Panc1 (cell line): ENCODE measurements around the gene ENOX1. TPM values are rescaled to one million over a fixed set of nuclear protein-coding genes. Genes with fewer than 3 reads are reported as not detected.

Experiments used
- ATAC-seq: fragments of 200-7000 bp; cut with Tn5 transposase; 2 replicates; pipeline ENCODE4 v1.9.1; 2020; ENCODE audit warnings: mild to moderate bottlenecking, moderate library complexity
- BruUV-seq: library from RNA; stranded (reverse); fragments of 400-500 nt; replicated peaks from 2 replicates; lab custom pipeline; 2021; lab: Mats Ljungman, UMichigan
- CTCF ChIA-PET: fragments of 300-600 bp; sonication (Branson Sonifier 250); formaldehyde crosslinking; loops from one replicate; lab custom pipeline; 2022; ENCODE audit warnings: antibody characterized with exemption; lab: Charles Lee
- POLR2A ChIA-PET: fragments of 300-600 bp; sonication (Branson Sonifier 250); formaldehyde crosslinking; loops from one replicate; lab custom pipeline; 2022; ENCODE audit warnings: antibody characterized with exemption; lab: Charles Lee
- DNase-seq: peaks from one replicate; pipeline ENCODE4 v3.0.0-alpha.2; 2010; ENCODE audit warnings: low read depth, low spot score
- H3K27ac ChIP-seq: 2 replicates; pipeline ENCODE4 v1.5.1; 2011; ENCODE audit warnings: mild to moderate bottlenecking, low read length, inconsistent platforms
- H3K27me3 ChIP-seq: fragments of 200-500 bp; sonication (Bioruptor generic); 2 replicates; pipeline ENCODE4 v1.6.0; 2014; ENCODE audit warnings: low read length, inconsistent platforms; ENCODE audit not compliant: control insufficient read depth, insufficient read depth
- H3K36me3 ChIP-seq: fragments of 200-500 bp; sonication (Bioruptor generic); 2 replicates; pipeline ENCODE4 v1.5.1; 2014; ENCODE audit warnings: inconsistent platforms, mild to moderate bottlenecking, low read length, moderate library complexity; ENCODE audit not compliant: control insufficient read depth, insufficient read depth
- H3K4me1 ChIP-seq: 2 replicates; pipeline ENCODE4 v1.5.1; 2011; ENCODE audit warnings: inconsistent platforms, mild to moderate bottlenecking, low read length, moderate library complexity; ENCODE audit not compliant: control insufficient read depth, insufficient read depth
- H3K4me3 ChIP-seq, 2 experiments: 2 replicates each; pipeline ENCODE4 v1.5.1; 2011 to 2012; ENCODE audit warnings: low read depth in 2 of 2, low read length in 2 of 2, mild to moderate bottlenecking in 2 of 2, inconsistent platforms in 1 of 2, moderate library complexity in 1 of 2
- H3K9me3 ChIP-seq: fragments of 200-500 bp; sonication (Bioruptor generic); 2 replicates; pipeline ENCODE4 v1.5.1; 2014; ENCODE audit warnings: low read depth, mild to moderate bottlenecking, inconsistent platforms, low read length, moderate library complexity; ENCODE audit not compliant: control insufficient read depth, insufficient read depth
- POLR2AphosphoS5 ChIP-seq: IDR thresholded peaks from 2 replicates; pipeline ENCODE4 v1.6.1; 2012; ENCODE audit warnings: mild to moderate bottlenecking, low read depth, low read length, moderate library complexity
- SIN3A ChIP-seq: IDR thresholded peaks from 2 replicates; pipeline ENCODE4 v1.6.1; 2012; ENCODE audit warnings: low read depth, mild to moderate bottlenecking, low read length, moderate library complexity, borderline replicate concordance; ENCODE audit not compliant: insufficient read depth
- TCF7L2 ChIP-seq: IDR thresholded peaks from 2 replicates; pipeline ENCODE4 v1.6.1; 2011; ENCODE audit warnings: mild to moderate bottlenecking, low read depth, low read length, inconsistent platforms
- in situ Hi-C: cut with HindIII; loops from 2 replicates; pipeline ENCODE4 v1.10.0; 2016; ENCODE audit warnings: low sequenced_read_pairs, low pct_unique_long_range_greater_than_20kb
- intact Hi-C: fragments of 100-400 bp; cut with micrococcal nuclease; formaldehyde crosslinking; loops from one replicate; pipeline ENCODE4 v1.10.0; 2022; ENCODE audit not compliant: unreplicated experiment
- total RNA-seq: library from RNA; stranded (reverse); gene quantifications from one replicate; pipeline ENCODE4 v1.2.1, GENCODE V29; 2021; ENCODE audit not compliant: unreplicated experiment
- TF ChIP-seq, protein P1 (sequence below), 2 experiments: IDR thresholded peaks; 2 replicates each; pipeline ENCODE4 v1.6.1; 2011 to 2012; ENCODE audit warnings: low read depth in 2 of 2, control low read depth in 1 of 2, low read length in 1 of 2, mild to moderate bottlenecking in 1 of 2, moderate library complexity in 1 of 2; ENCODE audit not compliant: insufficient read depth in 1 of 2
- TF ChIP-seq, protein P2 (sequence below): fragments of 450-650 bp; IDR thresholded peaks from 2 replicates; pipeline ENCODE4 v1.5.1; 2017; ENCODE audit warnings: mild to moderate bottlenecking

ENOX1 gene
- total RNA-seq, 1 experiment from 2014 or later: 0.23 TPM

DNA sequence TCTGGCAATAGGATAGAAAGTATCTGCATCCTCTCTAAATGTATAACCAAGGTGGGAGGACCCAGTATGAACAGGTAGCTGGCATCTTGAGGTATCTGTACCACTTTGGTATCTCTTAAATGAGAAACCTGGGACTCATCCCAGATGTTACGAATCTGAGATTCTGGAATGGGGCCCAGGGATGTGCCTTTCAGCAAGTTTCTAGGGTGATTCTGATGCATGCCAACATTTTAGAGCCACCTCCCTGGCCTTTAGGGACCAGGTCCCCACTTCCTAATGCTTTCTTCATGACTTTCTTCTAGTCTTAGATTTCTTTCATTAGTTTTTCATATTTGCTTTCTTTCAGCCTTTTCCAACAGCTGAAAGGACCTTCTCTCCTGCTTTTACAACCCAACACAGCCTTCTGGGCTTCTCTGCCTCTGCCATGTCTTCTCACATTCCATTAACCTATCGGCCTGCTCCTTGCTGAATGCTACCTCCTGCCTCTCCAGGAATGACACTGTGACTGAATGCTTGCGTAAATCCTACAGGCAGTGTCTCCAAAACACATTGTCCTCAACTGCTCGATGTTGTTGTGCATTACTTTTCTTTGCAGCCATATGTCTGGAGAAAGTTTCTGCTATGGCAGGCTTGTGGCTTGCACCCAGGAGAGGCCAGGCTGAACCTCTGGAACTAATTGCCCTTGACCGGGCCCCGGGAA lies 479.4 kb downstream of the ENOX1 start:
- Histone ChIP-seq H3K9me3 (no peaks in the 10 kb centered on the region), H3K27me3 (no peaks in the 10 kb centered on the region), H3K36me3 (no peaks in the 10 kb centered on the region), H3K4me3 (no peak overlapping the region), H3K27ac (no peak overlapping the region), H3K4me1 (no peaks in the 10 kb centered on the region)
- ATAC-seq (no peak), DNase-seq (no peak)
- BruUV-seq: no TSS peak
- TF ChIP-seq SIN3A: no peak
- TF ChIP-seq, protein P1, sequence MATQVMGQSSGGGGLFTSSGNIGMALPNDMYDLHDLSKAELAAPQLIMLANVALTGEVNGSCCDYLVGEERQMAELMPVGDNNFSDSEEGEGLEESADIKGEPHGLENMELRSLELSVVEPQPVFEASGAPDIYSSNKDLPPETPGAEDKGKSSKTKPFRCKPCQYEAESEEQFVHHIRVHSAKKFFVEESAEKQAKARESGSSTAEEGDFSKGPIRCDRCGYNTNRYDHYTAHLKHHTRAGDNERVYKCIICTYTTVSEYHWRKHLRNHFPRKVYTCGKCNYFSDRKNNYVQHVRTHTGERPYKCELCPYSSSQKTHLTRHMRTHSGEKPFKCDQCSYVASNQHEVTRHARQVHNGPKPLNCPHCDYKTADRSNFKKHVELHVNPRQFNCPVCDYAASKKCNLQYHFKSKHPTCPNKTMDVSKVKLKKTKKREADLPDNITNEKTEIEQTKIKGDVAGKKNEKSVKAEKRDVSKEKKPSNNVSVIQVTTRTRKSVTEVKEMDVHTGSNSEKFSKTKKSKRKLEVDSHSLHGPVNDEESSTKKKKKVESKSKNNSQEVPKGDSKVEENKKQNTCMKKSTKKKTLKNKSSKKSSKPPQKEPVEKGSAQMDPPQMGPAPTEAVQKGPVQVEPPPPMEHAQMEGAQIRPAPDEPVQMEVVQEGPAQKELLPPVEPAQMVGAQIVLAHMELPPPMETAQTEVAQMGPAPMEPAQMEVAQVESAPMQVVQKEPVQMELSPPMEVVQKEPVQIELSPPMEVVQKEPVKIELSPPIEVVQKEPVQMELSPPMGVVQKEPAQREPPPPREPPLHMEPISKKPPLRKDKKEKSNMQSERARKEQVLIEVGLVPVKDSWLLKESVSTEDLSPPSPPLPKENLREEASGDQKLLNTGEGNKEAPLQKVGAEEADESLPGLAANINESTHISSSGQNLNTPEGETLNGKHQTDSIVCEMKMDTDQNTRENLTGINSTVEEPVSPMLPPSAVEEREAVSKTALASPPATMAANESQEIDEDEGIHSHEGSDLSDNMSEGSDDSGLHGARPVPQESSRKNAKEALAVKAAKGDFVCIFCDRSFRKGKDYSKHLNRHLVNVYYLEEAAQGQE (IDR thresholded peaks at IDR 0.05; ENCODE audit: insufficient read depth in 1 of 2, low read depth in 2 of 2, low read length in 1 of 2): no peak
- no peak for TF ChIP-seq POLR2AphosphoS5
- TF ChIP-seq, protein P2, sequence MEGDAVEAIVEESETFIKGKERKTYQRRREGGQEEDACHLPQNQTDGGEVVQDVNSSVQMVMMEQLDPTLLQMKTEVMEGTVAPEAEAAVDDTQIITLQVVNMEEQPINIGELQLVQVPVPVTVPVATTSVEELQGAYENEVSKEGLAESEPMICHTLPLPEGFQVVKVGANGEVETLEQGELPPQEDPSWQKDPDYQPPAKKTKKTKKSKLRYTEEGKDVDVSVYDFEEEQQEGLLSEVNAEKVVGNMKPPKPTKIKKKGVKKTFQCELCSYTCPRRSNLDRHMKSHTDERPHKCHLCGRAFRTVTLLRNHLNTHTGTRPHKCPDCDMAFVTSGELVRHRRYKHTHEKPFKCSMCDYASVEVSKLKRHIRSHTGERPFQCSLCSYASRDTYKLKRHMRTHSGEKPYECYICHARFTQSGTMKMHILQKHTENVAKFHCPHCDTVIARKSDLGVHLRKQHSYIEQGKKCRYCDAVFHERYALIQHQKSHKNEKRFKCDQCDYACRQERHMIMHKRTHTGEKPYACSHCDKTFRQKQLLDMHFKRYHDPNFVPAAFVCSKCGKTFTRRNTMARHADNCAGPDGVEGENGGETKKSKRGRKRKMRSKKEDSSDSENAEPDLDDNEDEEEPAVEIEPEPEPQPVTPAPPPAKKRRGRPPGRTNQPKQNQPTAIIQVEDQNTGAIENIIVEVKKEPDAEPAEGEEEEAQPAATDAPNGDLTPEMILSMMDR: no peak
- no peak for TF ChIP-seq TCF7L2
- in situ Hi-C loops (no loop called here), intact Hi-C loops (no loop called here)
- POLR2A ChIA-PET: no interaction called here
- CTCF ChIA-PET: no interaction called here

GRCh38 chr13:43306372-43306771 lies 480.4 kb downstream of the ENOX1 start:
- BruUV-seq: no TSS peak
- Histone ChIP-seq H3K4me1 (no peaks in the 10 kb centered on the region; the same call in 1 of the 2 replicates), H3K27me3 (no peaks in the 10 kb centered on the region), H3K4me3 (no peak overlapping the region), H3K36me3 (no peaks in the 10 kb centered on the region), H3K9me3 (no peaks in the 10 kb centered on the region), H3K27ac (no peak overlapping the region)
- in situ Hi-C loops (no loop called here), intact Hi-C loops (no loop called here)
- no peak for ATAC-seq
- TF ChIP-seq SIN3A (no peak), POLR2AphosphoS5 (no peak), TCF7L2 (no peak)
- TF ChIP-seq, protein P2: no peak
- TF ChIP-seq, protein P1 (IDR thresholded peaks at IDR 0.05; ENCODE audit: insufficient read depth in 1 of 2, low read depth in 2 of 2, low read length in 1 of 2): no peak
- no peak for DNase-seq
- CTCF ChIA-PET: no interaction called here
- POLR2A ChIA-PET: no interaction called here
